SHP77 (cell line): ENCODE results near the gene ZNF407.

Source experiments
- DNase-seq, 2 experiments: peaks; one replicate each; lab custom pipeline; 2025; lab: John Stamatoyannopoulos, UW

ZNF407 gene

GRCh38 chr18:74626049-74626874 lies 28.6 kb downstream of the ZNF407 start:
- DNase-seq: no peak

DNA sequence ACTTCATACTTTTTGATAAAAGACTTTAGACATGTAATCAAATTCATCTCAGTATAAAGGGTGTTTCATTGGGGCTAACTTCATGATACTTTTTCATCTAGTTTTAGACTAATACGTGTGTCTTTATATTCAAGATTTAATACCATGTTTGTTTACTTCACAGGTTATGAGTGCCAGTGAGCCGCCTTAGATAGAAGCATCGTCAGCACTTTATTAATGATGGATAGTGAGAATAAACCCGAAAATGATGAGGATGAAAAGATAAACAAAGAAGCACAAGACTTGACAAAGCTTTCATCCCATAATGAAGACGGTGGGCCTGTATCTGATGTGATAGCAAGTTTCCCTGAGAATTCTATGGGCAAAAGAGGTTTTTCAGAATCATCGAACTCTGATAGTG lies 33.1 kb downstream of the ZNF407 start:
- no peak for DNase-seq

GRCh38 chr18:74631212-74631611 lies 33.5 kb downstream of the ZNF407 start:
- DNase-seq: no peak

DNA sequence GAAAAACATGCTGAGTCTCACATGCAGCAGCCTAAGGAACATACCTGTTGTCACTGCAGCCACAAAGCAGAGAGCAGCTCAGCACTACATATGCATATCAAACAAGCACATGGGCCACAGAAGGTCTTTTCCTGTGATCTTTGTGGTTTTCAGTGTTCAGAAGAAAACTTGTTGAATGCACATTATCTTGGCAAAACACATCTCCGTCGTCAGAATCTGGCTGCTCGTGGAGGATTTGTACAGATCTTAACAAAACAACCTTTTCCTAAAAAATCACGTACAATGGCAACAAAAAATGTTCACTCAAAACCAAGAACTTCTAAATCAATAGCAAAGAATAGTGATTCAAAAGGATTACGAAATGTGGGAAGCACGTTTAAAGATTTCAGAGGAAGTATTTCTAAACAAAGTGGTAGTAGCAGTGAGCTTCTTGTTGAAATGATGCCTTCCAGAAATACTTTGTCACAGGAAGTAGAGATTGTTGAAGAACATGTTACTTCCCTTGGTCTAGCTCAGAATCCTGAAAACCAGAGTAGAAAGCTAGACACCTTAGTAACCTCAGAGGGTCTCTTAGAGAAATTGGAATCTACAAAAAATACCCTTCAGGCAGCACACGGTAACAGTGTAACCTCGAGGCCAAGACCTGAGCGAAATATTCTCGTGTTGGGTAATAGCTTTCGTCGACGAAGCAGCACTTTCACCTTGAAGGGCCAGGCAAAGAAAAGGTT lies 34.1 kb downstream of the ZNF407 start:
- no peak for DNase-seq

DNA sequence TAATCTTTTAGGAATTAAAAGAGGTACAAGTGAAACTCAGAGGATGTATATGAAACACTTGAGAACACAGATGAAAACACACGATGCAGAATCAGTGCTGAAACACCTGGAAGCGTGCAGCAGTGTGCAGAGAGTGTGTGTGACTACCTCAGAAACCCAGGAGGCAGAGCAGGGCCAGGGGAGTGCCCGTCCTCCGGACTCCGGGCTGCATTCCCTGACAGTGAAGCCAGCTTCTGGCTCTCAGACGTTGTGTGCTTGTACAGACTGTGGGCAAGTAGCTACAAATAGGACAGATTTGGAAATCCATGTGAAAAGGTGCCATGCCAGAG lies 34.6 kb downstream of the ZNF407 start:
- no peak for DNase-seq

DNA sequence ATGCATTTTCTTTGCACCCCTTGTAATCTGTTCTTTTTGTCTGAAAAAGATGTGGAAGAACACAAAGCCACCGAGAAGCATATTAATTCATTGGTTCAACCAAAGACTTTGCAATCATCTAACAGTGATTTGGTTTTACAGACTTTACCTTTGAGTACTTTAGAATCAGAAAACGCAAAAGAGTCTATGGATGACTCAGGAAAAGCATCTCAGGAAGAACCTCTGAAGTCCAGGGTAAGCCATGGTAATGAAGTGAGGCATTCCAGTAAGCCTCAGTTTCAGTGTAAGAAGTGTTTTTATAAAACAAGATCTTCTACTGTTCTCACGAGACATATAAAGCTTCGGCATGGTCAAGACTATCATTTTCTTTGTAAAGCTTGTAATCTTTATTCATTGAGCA lies 35.2 kb downstream of the ZNF407 start:
- DNase-seq: no peak

DNA sequence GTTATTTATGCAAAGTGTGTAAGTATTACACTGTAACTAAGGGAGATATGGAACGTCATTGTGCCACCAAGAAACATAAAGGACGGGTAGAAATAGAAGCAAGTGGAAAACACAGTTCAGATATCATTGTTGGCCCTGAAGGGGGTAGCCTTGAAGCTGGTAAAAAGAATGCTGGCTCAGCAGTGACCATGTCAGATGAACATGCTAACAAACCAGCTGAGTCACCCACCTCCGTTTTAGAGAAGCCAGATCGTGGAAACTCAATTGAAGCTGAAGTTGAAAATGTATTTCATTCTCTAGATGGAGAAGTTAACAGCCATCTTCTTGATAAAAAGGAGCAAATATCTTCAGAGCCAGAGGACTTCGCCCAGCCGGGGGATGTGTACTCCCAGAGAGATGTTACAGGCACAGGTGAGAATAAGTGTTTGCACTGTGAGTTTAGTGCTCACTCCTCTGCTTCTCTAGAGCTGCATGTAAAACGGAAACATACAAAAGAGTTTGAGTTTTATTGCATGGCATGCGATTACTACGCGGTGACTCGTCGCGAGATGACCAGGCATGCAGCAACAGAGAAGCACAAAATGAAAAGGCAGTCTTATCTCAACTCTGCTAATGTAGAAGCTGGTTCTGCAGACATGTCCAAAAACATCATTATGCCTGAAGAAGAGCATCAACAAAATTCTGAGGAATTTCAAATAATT lies 36.1 kb downstream of the ZNF407 start:
- no peak for DNase-seq

DNA sequence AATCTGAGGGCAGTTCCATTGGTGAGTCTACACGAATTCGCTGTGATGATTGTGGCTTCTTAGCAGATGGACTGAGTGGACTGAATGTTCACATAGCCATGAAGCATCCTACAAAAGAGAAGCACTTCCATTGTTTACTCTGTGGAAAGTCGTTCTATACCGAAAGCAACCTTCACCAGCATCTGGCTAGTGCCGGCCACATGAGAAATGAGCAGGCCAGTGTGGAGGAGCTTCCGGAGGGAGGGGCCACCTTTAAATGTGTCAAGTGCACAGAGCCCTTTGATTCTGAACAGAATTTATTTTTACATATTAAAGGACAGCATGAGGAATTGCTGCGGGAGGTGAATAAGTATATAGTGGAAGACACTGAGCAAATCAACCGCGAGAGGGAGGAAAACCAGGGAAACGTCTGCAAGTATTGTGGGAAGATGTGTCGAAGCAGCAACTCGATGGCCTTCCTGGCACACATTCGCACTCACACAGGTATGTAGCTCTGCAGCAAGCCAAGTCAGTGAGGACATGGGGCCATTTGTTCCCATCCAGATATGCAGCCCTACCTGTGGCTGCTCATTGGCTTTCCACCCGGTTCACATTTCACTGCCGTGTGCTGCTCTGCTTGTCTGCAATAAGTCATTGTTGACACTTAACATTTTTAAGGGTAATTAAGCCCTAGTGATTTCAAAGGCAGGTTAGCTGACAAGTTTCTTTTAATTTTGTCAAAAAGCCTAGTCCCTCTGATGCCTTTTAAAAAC lies 37.7 kb downstream of the ZNF407 start:
- DNase-seq: no peak

DNA sequence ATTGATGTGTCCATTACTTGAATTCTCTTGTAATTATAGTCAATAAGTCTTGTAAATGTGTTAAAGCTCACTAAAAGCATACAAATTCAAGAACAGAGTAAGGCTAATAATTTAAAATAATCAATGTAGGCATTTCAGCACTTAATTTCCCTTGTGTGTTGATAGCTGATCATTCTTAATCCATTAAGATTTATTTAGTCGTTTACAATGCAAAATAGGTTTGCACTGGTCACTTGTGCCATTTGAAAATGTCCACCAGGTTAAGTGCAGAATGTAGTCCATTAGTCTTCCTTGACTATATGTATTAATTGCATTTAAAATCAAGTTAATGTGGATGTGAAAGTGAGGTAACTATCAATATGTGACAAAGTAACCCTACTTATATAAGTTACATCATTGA lies 39.4 kb downstream of the ZNF407 start:
- DNase-seq: no peak

DNA sequence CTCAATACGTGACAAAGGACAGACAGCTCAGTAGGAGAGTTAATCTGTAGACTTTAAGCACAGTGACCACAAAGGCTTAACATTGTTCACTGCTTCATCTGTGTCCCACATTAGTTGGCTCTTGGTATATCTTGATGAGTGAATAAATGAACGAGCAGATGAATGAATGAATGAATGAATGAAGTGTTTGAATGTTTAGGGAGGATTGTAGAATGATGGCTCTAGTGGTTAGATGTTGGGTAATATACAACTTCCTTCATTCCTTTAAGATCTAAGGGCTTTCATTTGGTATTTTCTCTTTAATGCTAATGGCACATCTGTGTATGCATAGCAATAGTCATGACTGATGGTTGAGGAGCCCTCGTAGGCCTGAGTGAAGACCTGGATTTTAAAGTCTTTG lies 40.5 kb downstream of the ZNF407 start:
- DNase-seq: no peak

DNA sequence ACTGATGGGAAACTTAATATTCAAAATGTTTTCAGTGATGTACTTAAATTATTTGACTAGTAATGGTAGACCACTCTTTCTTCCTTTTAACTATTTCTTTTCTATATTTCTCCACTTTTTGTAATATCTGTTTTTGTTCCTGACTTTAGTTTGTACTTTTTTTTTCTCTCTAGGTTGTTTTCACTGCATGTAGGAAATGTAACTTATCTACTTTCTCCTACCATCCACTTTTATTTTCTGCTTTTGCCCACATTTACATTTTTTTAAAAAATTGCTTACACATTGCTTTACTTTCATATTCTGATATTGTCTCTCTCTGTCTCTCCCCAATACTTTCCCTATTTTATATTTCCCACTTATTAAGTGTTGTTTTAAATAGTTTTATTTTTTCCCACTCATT lies 47.0 kb downstream of the ZNF407 start:
- no peak for DNase-seq

DNA sequence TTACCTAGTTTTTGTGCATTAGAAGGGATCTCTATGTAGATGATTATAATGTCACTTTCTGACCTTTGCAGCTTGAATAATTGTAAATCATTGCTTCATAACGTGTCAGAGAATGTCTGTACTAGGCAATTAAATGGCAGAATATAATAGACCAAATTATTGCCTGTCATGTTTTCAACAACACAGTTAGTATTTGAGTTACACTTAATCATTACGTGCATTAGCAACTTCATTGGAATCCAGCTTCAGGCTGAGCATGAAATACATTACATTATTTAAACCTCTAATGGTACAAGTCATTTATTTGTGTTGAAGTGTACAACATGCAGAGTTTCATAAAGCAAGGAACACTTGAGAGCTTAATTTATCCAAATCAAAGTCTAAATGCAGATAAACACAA lies 48.0 kb downstream of the ZNF407 start:
- DNase-seq: no peak

GRCh38 chr18:74651327-74652128 lies 53.9 kb downstream of the ZNF407 start:
- DNase-seq: peak in 1 of 2 experiments; percentile 5

DNA sequence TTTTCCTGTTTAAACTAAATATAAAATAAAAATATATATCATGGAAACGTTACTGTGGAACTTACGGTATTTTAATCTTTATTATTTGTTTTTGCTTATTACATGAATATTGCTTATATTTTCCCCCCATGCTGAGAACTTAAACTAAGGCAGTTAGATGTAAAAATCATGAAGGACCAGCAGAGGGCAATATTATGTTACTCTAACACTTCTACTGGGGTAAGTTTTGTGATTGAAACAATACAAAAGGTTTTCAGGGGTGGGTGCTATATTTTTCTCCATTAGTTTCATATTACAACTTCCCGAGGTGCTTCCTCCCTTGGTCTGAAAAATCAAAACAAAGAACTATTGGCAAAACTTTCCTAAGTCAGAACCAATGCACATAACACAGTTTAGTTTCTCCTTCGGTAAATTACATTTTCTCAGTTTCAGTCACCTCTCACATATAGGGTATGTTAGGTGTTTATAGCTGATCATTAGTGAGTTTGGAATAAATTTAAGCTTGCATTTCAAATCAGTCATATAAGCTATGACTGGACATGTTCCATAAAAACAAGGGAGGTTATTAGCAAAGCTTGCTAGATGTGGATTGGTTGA lies 54.8 kb downstream of the ZNF407 start:
- peak; percentile 28 to 49 for DNase-seq

- DNase-seq: peak in 1 of 2 experiments; percentile 10
Measured at GRCh38 chr18:74654638-74655037, 57.0 kb downstream of the ZNF407 start.

GRCh38 chr18:74661008-74661407 lies 63.3 kb downstream of the ZNF407 start:
- DNase-seq: no peak

- DNase-seq: no peak
Measured at GRCh38 chr18:74661691-74662090, 64.0 kb downstream of the ZNF407 start.

- no peak for DNase-seq
Measured at GRCh38 chr18:74662622-74663021, 65.0 kb downstream of the ZNF407 start.

DNA sequence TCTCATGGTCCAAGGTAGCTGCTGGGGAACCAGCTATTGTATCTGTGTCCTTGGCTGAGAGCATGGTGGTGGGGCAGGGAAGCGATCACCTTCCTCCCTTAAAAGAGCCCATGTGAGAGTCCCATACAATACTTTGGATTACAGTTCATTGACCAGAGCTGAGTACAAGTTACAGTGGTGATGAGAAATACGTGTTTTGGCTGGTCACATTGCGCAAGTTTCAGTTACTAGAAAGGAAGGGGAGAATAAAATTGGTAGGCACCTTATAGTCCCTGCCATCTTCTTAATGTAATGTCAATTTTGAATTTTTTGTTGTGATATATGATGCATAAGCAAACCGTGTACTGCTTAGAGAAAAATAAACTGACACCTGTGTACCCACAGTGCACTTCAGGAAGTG lies 67.7 kb downstream of the ZNF407 start:
- no peak for DNase-seq

DNA sequence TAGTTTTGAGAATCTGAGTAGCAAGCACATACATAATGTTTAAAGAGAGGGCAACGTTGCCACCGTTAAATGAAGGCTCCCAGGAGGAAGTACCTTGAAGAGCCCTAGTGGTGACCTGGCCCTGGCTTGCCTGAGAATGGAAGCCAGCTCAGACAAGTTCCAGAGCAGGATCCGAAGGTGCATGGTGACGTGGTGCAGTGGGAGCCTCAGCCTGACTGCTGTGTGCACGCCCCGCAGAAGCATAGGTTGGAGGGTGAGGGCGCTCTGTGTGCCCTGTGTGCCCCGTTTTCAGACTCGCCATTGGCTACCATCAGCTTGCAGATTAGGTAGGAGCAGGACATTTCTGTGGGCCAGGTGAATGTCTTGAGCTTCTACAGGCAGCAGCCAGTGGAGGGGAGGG lies 68.2 kb downstream of the ZNF407 start:
- DNase-seq: no peak
